Activated CD4-positive, alpha-beta memory T cell treated with anti-CD3 and anti-CD28 coated beads for 36 hours (primary cell): ENCODE data around the gene TTC23L. TPM values are rescaled to one million over a fixed set of nuclear protein-coding genes. Genes with fewer than 3 reads are reported as not detected.
"Not testable (repeated sequence)": the region's sequence is repeated elsewhere in the genome, so short reads cannot be mapped to it uniquely, and the experiment has no call there.

Experiments
- CTCF ChIA-PET: fragments of 350-600 bp; sonication (Branson Sonifier 250); formaldehyde crosslinking; loops from one replicate; lab custom pipeline; 2021; ENCODE audit warnings: antibody characterized with exemption, inconsistent platforms; lab: Charles Lee
- POLR2A ChIA-PET: fragments of 350-600 bp; sonication (Branson Sonifier 250); formaldehyde crosslinking; loops from one replicate; lab custom pipeline; 2021; ENCODE audit warnings: antibody characterized with exemption; lab: Charles Lee
- DNase-seq: peaks from one replicate; pipeline ENCODE4 v3.0.0-alpha.2; 2020
- H3K27ac Mint-ChIP-seq: one replicate; pipeline ENCODE4 v1.8.0; 2021; ENCODE audit warnings: mixed read lengths
- H3K27me3 Mint-ChIP-seq: one replicate; pipeline ENCODE4 v1.8.0; 2021; ENCODE audit warnings: mixed read lengths
- H3K36me3 Mint-ChIP-seq: one replicate; pipeline ENCODE4 v1.8.0; 2021; ENCODE audit warnings: mixed read lengths
- H3K4me1 Mint-ChIP-seq: one replicate; pipeline ENCODE4 v1.8.0; 2021; ENCODE audit warnings: low read depth, mixed read lengths
- H3K4me3 Mint-ChIP-seq: one replicate; pipeline ENCODE4 v1.8.0; 2021; ENCODE audit warnings: mild to moderate bottlenecking, mixed read lengths
- H3K9me3 Mint-ChIP-seq: one replicate; pipeline ENCODE4 v1.8.0; 2021; ENCODE audit warnings: mixed read lengths
- intact Hi-C: fragments of 100-400 bp; cut with micrococcal nuclease; formaldehyde crosslinking; loops from one replicate; pipeline ENCODE4 v1.15.1; 2023
- total RNA-seq, 2 experiments: library from RNA; stranded (reverse); gene quantifications; one replicate each; pipeline ENCODE4 v1.2.3, GENCODE V29; 2021

TTC23L gene
- total RNA-seq, 2 experiments from 2014 or later: 0.07 TPM; not detected in 1

DNA sequence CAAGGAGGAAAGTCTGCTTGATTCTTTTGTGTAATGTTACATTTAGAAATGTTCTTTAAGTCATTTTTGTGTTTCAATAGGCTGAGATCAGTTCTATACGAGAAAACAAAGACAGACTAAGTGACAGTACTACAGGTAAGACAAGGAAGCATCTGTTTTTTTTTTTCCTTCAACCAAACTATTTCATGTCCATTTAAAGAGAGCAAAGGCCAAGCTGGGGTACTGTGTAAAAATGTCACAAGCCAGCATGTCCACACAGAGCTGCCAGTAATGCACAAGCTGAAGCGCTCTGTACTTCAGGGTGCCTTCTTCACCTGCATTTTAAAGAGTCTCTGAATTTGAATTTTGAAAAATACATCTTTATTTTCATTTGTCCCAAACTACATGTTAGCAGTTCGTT lies 20.2 kb upstream of the TTC23L start:
- ChIA-PET CTCF (no interaction called here), POLR2A (no interaction called here)
- Mint-ChIP-seq H3K36me3 (peaks cover 4% of the 10 kb centered on the region), H3K4me3 (no peak overlapping the region), H3K27me3 (peaks cover 2% of the 10 kb centered on the region), H3K27ac (no peak overlapping the region), H3K9me3 (no peaks in the 10 kb centered on the region), H3K4me1 (no peaks in the 10 kb centered on the region)
- intact Hi-C loops: no loop called here
- no peak for DNase-seq

DNA sequence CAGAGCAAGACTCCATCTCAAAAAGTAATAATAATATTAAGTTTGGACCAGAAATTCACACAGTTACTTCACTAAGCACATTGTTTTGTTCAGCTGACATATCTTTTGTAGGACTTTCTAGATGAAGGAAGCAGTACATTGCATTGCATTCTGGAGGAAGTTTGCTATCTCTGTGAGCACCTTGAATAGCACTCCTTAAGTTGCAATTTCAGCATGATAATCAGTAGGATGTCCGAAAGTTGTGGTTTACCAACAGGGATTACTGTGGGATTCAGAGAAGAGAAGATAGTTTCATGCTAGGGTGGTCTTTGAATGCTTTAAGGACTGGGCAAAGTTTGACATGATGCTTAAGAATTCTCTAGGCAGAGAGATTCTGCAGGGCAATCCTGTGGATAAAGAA lies 18.4 kb upstream of the TTC23L start:
- DNase-seq: no peak
- peaks cover 4% of the 10 kb centered on the region for H3K36me3 Mint-ChIP-seq
- CTCF ChIA-PET: no interaction called here

DNA sequence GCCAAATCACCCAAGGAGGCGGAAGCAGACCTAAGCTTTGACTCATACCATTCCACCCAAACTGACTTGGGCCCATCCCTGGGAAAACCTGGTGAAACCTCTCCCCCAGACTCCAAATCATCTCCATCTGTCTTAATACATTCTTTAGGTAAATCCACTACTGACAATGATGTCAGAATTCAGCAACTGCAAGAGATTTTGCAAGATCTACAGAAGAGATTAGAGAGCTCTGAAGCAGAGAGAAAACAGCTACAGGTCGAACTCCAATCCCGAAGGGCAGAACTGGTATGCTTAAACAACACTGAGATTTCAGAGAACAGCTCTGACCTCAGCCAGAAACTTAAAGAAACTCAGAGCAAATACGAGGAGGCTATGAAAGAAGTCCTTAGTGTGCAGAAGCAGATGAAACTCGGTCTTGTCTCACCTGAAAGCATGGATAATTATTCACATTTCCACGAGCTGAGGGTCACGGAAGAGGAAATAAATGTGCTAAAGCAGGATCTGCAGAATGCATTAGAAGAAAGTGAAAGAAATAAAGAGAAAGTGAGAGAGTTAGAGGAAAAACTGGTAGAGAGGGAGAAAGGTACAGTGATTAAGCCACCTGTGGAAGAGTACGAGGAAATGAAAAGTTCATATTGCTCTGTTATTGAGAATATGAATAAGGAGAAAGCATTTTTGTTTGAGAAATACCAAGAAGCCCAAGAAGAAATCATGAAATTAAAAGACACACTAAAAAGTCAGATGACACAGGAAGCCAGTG lies 15.8 kb upstream of the TTC23L start:
- no peak overlapping the region for H3K27ac Mint-ChIP-seq
- ChIA-PET CTCF (no interaction called here), POLR2A (no interaction called here)
- H3K4me1 Mint-ChIP-seq: no peaks in the 10 kb centered on the region
- H3K36me3 Mint-ChIP-seq: peaks cover 4% of the 10 kb centered on the region
- H3K4me3 Mint-ChIP-seq: no peak overlapping the region
- H3K9me3 Mint-ChIP-seq: no peaks in the 10 kb centered on the region
- peaks cover 1% of the 10 kb centered on the region for H3K27me3 Mint-ChIP-seq
- intact Hi-C loops: no loop called here
- no peak for DNase-seq

More for the DNA sequence above, 18.4 kb upstream of the TTC23L start:
- POLR2A ChIA-PET: no interaction called here
- no peak overlapping the region for H3K4me3 Mint-ChIP-seq
- no peaks in the 10 kb centered on the region for H3K9me3 Mint-ChIP-seq
- H3K27me3 Mint-ChIP-seq: no peaks in the 10 kb centered on the region
- intact Hi-C loops: no loop called here
- no peak overlapping the region for H3K27ac Mint-ChIP-seq
- H3K4me1 Mint-ChIP-seq: no peaks in the 10 kb centered on the region

DNA sequence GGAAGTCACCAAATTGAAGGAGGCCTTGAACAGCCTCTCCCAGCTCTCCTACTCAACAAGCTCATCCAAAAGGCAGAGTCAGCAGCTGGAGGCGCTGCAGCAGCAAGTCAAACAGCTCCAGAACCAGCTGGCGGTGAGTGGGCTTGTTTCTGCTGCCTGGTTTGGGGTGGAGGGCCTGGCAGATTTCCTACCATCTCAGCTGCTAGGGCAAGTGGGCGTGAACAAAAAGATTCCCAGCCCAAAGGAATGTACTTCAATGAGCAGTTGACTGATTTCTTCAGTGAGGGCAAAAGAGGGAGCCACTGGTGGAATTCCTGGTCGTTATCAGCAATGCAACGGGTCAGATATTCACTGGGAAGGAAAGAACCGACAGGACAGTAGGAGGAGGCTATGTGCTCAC lies 12.6 kb upstream of the TTC23L start:
- ChIA-PET POLR2A (no interaction called here), CTCF (no interaction called here)
- no peaks in the 10 kb centered on the region for H3K4me1 Mint-ChIP-seq
- intact Hi-C loops: no loop called here
- no peak overlapping the region for H3K27ac Mint-ChIP-seq
- no peaks in the 10 kb centered on the region for H3K9me3 Mint-ChIP-seq
- no peak for DNase-seq
- peaks cover 1% of the 10 kb centered on the region for H3K27me3 Mint-ChIP-seq
- H3K4me3 Mint-ChIP-seq: no peak overlapping the region
- H3K36me3 Mint-ChIP-seq: peaks cover 4% of the 10 kb centered on the region

DNA sequence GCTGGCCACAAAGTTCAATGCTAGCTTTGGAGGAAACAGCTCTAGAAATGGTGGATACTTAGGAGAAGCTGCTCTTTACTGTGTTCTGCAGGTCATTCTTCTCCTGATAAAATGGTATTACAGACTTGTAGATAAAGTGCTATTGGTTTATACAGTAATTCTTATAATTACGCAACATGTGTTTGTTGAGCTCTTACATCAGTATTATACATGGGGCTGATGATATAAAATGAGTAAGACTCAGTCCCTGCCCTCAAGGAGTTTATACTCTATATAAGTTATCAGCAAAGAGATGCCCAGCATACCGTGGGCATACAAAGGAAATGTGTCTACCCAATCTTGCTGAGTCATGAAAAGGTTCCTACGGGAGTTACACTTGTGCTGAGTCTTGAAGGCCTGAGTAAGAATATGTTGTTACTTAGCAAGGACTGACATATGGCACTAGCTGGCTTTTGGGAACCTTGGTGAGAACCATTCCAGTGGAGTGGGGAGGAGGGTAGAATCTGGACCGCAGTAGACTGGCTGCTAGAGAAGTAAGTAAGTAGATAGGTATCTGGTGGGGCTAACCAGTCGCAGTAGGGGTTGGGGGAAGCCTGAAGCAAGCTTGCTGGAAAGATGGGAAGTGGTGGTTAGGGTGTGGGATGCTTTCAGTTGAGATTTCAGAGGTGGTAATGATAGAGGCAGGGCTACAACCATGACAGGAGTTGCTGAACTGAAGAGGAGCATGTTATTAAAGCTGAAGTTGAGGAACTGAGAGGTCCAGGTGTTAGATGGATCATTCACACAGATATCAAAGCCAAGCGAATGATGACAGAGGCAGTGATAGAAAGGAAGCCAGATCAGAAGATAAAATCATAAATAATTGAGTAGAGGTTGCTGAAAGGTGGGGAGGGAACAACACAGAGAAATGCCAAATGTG lies 11.1 kb upstream of the TTC23L start:
- H3K36me3 Mint-ChIP-seq: peaks cover 4% of the 10 kb centered on the region
- H3K4me1 Mint-ChIP-seq: no peaks in the 10 kb centered on the region
- no peaks in the 10 kb centered on the region for H3K9me3 Mint-ChIP-seq
- intact Hi-C loops: no loop called here
- H3K4me3 Mint-ChIP-seq: no peak overlapping the region
- no peak overlapping the region for H3K27ac Mint-ChIP-seq
- peaks cover 1% of the 10 kb centered on the region for H3K27me3 Mint-ChIP-seq
- ChIA-PET CTCF (interaction anchor here (1.1 kb wide), 1 partner anchor 70 kb away, joined by 3 read pairs; no protein-coding TSS in a partner anchor), POLR2A (interaction anchor here (1.5 kb wide), 1 partner anchor 11 kb away, joined by 4 read pairs; the partner anchor contains the start of gene TTC23L)
- DNase-seq: no peak

DNA sequence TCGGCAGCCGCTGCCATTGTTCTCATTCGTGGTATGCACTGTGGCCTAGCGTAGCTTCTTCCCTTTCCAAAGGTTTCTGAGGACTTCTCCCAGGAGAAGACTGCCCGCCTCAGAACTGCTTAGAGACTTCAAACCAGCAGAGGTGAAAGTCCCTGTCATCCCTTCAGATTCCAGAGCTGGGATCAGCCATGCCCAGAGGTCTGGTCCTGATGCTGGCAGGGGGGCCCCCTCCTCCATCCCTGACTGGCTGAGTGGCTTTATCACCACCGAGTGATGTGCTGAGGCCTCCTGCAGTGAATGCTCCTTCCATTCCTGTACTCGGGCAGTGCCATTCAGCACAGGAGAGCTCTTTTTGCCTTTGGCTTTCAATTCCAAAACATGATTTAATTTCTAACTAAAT lies 8.1 kb upstream of the TTC23L start:
- H3K4me1 Mint-ChIP-seq, H3K27me3 Mint-ChIP-seq, H3K4me3 Mint-ChIP-seq, CTCF ChIA-PET, H3K27ac Mint-ChIP-seq, DNase-seq, POLR2A ChIA-PET, H3K36me3 Mint-ChIP-seq, H3K9me3 Mint-ChIP-seq: not testable (repeated sequence)
- intact Hi-C loops: loop anchor here (10.0 kb wide), 1 partner anchor 346 kb away; no protein-coding TSS in a partner anchor

DNA sequence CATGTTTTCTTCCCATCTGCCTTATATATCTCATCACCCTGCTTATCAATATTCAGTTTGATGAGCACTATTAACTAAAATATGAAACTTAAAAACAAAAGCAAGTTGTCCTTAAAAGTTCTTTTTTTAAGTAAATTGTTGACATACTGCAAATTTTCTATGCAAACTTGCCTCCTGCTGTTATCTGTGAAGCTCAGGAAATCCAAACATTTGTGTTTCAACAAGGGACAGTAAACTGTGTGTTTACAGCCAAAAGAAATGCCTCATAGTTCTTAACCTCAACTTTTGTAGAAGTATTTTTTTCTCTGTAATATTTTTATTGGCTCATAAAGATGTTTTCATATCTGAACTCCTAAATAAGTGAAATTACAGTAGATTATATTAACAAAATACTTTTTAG lies 7.7 kb upstream of the TTC23L start:
- CTCF ChIA-PET: no interaction called here

DNA sequence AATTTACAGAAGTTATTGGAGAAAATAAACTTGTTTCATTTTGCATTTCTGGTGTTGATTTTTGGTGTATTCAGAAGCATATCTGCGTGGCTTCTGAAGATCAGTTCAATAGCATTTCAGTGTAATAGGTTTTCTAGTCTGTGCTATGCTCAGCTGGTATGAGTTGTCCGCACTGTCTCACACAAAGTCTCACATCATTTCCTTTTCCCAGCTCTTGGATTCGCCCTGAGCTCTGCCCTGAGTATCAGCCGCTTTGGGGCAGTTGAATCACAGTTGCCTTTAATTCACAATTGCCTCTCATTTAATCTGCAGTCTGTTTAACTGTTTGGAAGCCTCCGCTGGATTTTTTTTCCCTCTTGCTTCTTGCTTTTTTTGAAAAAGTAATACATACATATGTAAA lies 6.4 kb upstream of the TTC23L start:
- DNase-seq: no peak
- H3K27me3 Mint-ChIP-seq: no peaks in the 10 kb centered on the region
- no peaks in the 10 kb centered on the region for H3K4me1 Mint-ChIP-seq
- H3K27ac Mint-ChIP-seq: no peak overlapping the region
- POLR2A ChIA-PET: no interaction called here
- no peaks in the 10 kb centered on the region for H3K36me3 Mint-ChIP-seq
- H3K9me3 Mint-ChIP-seq: no peaks in the 10 kb centered on the region
- CTCF ChIA-PET: no interaction called here
- no peak overlapping the region for H3K4me3 Mint-ChIP-seq
- intact Hi-C loops: loop anchor here (10.0 kb wide), 1 partner anchor 348 kb away; no protein-coding TSS in a partner anchor

More for the DNA sequence above, 7.7 kb upstream of the TTC23L start:
- DNase-seq: no peak
- POLR2A ChIA-PET: no interaction called here
- H3K27ac Mint-ChIP-seq: no peak overlapping the region
- H3K4me3 Mint-ChIP-seq: no peak overlapping the region
- no peaks in the 10 kb centered on the region for H3K36me3 Mint-ChIP-seq
- H3K9me3 Mint-ChIP-seq: no peaks in the 10 kb centered on the region
- intact Hi-C loops: loop anchor here (10.0 kb wide), 1 partner anchor 347 kb away; no protein-coding TSS in a partner anchor
- H3K4me1 Mint-ChIP-seq: no peaks in the 10 kb centered on the region
- H3K27me3 Mint-ChIP-seq: no peaks in the 10 kb centered on the region

DNA sequence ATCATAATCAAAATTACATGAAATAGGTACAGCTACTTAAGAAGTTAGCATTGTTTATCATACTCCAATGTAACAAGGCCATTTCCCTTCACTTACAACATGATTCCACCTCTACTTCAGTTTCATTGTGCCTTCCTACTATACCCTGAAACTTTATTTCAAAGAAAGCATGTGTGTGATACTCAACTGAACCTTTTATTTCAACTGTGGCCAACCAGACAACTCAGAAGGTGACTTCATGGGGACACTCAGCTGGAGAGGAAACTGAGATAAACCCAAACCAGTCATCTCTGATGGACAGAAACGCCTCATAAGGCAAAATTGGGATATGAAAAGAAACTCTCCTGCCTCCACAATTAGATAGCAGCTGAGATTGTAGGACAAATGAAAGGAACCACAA lies 5.9 kb upstream of the TTC23L start:
- H3K27me3 Mint-ChIP-seq: no peaks in the 10 kb centered on the region
- H3K36me3 Mint-ChIP-seq: no peaks in the 10 kb centered on the region
- no peaks in the 10 kb centered on the region for H3K9me3 Mint-ChIP-seq
- peaks cover under 1% of the 10 kb centered on the region for H3K4me1 Mint-ChIP-seq
- CTCF ChIA-PET: no interaction called here
- DNase-seq: no peak
- POLR2A ChIA-PET: no interaction called here
- H3K27ac Mint-ChIP-seq: no peak overlapping the region
- no peak overlapping the region for H3K4me3 Mint-ChIP-seq
- intact Hi-C loops: loop anchor here (10.0 kb wide), 1 partner anchor 348 kb away; no protein-coding TSS in a partner anchor

DNA sequence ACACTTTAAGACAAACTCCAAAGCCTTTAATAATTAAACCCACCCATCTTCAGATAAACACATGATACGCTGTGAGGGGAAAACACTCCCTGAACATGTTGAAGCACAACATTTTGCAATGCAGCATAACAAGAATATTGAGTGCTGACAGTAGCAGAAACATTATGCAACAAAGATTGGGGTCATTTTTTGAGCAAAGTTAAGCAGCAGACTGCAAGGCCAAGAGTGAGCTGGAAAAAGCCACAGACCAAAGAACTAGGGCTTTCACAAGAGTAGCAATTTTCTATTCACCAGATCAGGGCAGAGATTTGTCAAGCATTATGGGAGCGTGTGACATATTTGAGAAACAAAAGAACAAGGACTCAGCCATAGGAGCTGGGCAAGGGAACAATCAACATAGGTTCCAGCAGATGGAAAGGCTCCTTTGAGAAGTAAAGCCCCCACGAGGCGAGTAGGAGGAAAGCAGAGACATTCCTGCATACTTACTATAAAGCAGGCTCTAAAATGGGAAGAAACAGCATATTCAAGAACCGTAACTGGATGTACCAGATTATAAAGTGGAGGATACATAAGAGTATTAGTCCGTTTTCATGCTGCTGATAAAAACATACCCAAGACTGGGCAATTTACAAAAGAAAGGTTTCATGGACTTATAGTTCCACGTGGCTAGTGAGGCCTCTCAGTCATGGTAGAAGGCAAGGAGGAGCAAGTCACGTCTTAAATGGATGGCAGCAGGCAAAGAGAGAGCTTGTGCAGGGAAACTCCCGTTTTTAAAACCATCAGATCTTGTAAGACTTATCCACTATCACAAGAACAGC lies 4.8 kb upstream of the TTC23L start:
- Mint-ChIP-seq H3K9me3 (no peaks in the 10 kb centered on the region), H3K4me1 (peaks cover 6% of the 10 kb centered on the region), H3K27ac (no peak overlapping the region), H3K4me3 (no peak overlapping the region), H3K36me3 (no peaks in the 10 kb centered on the region), H3K27me3 (no peaks in the 10 kb centered on the region)
- POLR2A ChIA-PET: no interaction called here
- no peak for DNase-seq
- CTCF ChIA-PET: no interaction called here
- intact Hi-C loops: loop anchor here (10.0 kb wide), 1 partner anchor 349 kb away; no protein-coding TSS in a partner anchor

DNA sequence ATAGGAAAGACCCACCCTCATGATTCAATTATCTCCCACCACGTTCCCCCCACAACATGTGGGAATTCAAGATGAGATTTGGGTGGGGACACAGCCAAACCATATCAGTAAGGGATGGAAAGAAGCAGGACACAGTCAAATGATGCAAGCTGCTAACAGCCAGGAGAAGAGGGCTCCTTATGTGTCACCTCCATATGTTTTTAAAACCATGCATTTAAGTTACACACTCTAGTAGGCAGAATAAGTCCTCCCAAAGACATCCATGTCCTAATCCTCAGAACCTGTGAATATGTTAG lies 4.2 kb upstream of the TTC23L start:
- intact Hi-C loops: loop anchor here (5.0 to 10.0 kb wide), 2 partner anchors 350 to 1392 kb away; partner anchors contain the start of gene TARS1
- Mint-ChIP-seq H3K27ac (no peak overlapping the region), H3K4me3 (no peak overlapping the region), H3K4me1 (peaks cover 9% of the 10 kb centered on the region), H3K36me3 (no peaks in the 10 kb centered on the region), H3K9me3 (no peaks in the 10 kb centered on the region), H3K27me3 (no peaks in the 10 kb centered on the region)
- POLR2A ChIA-PET: no interaction called here
- CTCF ChIA-PET: no interaction called here
- DNase-seq: no peak

DNA sequence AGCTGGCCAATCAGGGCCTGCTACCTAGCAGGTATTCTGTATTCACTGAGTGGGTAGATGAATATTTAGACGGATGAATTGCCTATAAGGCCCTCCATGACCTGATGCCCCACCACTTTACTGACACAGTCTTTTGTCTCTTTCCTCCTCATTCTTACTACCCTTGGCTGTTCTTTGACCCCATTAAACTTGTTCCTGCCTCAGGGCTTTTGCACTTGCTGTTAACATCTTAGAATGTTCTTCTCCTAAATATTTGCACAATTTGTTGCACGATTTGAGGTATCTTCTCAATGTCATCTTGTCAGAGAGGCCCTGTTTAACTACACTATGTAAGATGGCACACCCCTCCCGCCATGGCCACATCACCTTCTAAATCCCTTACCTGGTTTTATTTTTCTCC lies 3.3 kb upstream of the TTC23L start:
- Mint-ChIP-seq H3K27ac (no peak overlapping the region), H3K36me3 (no peaks in the 10 kb centered on the region), H3K9me3 (no peaks in the 10 kb centered on the region), H3K27me3 (no peaks in the 10 kb centered on the region), H3K4me1 (peaks cover 9% of the 10 kb centered on the region), H3K4me3 (no peak overlapping the region)
- CTCF ChIA-PET: no interaction called here
- intact Hi-C loops: loop anchor here (5.0 to 10.0 kb wide), 2 partner anchors 351 to 1393 kb away; partner anchors contain the start of gene TARS1
- POLR2A ChIA-PET: no interaction called here
- DNase-seq: no peak
